H9 (cell line): Measurements from ENCODE around the gene LIPT1. TPM values are rescaled to one million over a fixed set of nuclear protein-coding genes. Genes with fewer than 3 reads are reported as not detected.

ENCODE experiments used
- DNase-seq: peaks from one replicate; pipeline ENCODE4 v3.0.0-alpha.2; 2017
- H2AFZ ChIP-seq: one replicate; pipeline ENCODE4 v1.6.1; 2013; ENCODE audit warnings: mild to moderate bottlenecking, low read length, control low read depth, moderate library complexity
- H2AK5ac ChIP-seq: 2 replicates; pipeline ENCODE4 v1.6.1; 2013; ENCODE audit warnings: low read length, control low read depth, mixed read lengths; ENCODE audit not compliant: insufficient read length
- H2BK120ac ChIP-seq: one replicate; pipeline ENCODE4 v1.6.1; 2013; ENCODE audit warnings: low read depth, mild to moderate bottlenecking, low read length, control low read depth, inconsistent platforms; ENCODE audit not compliant: poor library complexity, severe bottlenecking
- H2BK12ac ChIP-seq: 2 replicates; pipeline ENCODE4 v1.6.1; 2013; ENCODE audit warnings: low read length, control low read depth, mixed read lengths, low read depth; ENCODE audit not compliant: insufficient read length
- H2BK15ac ChIP-seq: 2 replicates; pipeline ENCODE4 v1.6.1; 2013; ENCODE audit warnings: low read depth, low read length, control low read depth
- H2BK20ac ChIP-seq: one replicate; pipeline ENCODE4 v1.6.1; 2013; ENCODE audit warnings: low read depth, mild to moderate bottlenecking, low read length, control low read depth, inconsistent platforms; ENCODE audit not compliant: poor library complexity, severe bottlenecking
- H2BK5ac ChIP-seq: 2 replicates; pipeline ENCODE4 v1.6.1; 2013; ENCODE audit warnings: low read length, control low read depth, mixed read lengths; ENCODE audit not compliant: insufficient read length
- H3K14ac ChIP-seq: 2 replicates; pipeline ENCODE4 v1.6.1; 2013; ENCODE audit warnings: low read length, control low read depth; ENCODE audit not compliant: insufficient read depth
- H3K18ac ChIP-seq: 2 replicates; pipeline ENCODE4 v1.6.1; 2013; ENCODE audit warnings: low read depth, mild to moderate bottlenecking, mixed read lengths, low read length, control low read depth; ENCODE audit not compliant: insufficient read length
- H3K23ac ChIP-seq: 2 replicates; pipeline ENCODE4 v1.6.1; 2013; ENCODE audit warnings: low read length, control low read depth, mixed read lengths, low read depth; ENCODE audit not compliant: insufficient read length
- H3K23me2 ChIP-seq: 2 replicates; pipeline ENCODE4 v1.6.1; 2013; ENCODE audit warnings: low read depth, mild to moderate bottlenecking, mixed read lengths, low read length, control low read depth; ENCODE audit not compliant: insufficient read length, poor library complexity, severe bottlenecking
- H3K27ac ChIP-seq: 2 replicates; pipeline ENCODE4 v1.5.1; 2013; ENCODE audit warnings: low read length, control low read depth, mixed read lengths, low read depth; ENCODE audit not compliant: insufficient read length
- H3K27me3 ChIP-seq: 2 replicates; pipeline ENCODE4 v1.6.1; 2013; ENCODE audit warnings: low read length, control low read depth, inconsistent platforms; ENCODE audit not compliant: insufficient read depth
- H3K4ac ChIP-seq: 2 replicates; pipeline ENCODE4 v1.6.1; 2013; ENCODE audit warnings: low read depth, mild to moderate bottlenecking, control low read depth, inconsistent platforms, low read length, moderate library complexity
- H3K4me1 ChIP-seq: 2 replicates; pipeline ENCODE4 v1.6.1; 2013; ENCODE audit warnings: low read length, control low read depth, inconsistent platforms; ENCODE audit not compliant: insufficient read depth
- H3K4me2 ChIP-seq: 2 replicates; pipeline ENCODE4 v1.6.1; 2013; ENCODE audit warnings: low read length, control low read depth, mixed read lengths; ENCODE audit not compliant: insufficient read length, insufficient read depth
- H3K56ac ChIP-seq: 2 replicates; pipeline ENCODE4 v1.6.1; 2013; ENCODE audit warnings: low read depth, mild to moderate bottlenecking, mixed read lengths, low read length, control low read depth; ENCODE audit not compliant: insufficient read length
- H3K79me1 ChIP-seq: 2 replicates; pipeline ENCODE4 v1.6.1; 2013; ENCODE audit warnings: low read depth, mild to moderate bottlenecking, moderate library complexity, low read length, control low read depth, inconsistent platforms; ENCODE audit not compliant: insufficient read depth, poor library complexity, severe bottlenecking
- H3K79me2 ChIP-seq: 2 replicates; pipeline ENCODE4 v1.6.1; 2013; ENCODE audit warnings: low read length, control low read depth, inconsistent platforms; ENCODE audit not compliant: insufficient read depth
- H3K9ac ChIP-seq: 2 replicates; pipeline ENCODE4 v1.6.1; 2013; ENCODE audit warnings: low read length, control low read depth, mixed read lengths; ENCODE audit not compliant: insufficient read length; ENCODE audit errors: extremely low read depth
- H3K9me3 ChIP-seq: one replicate; pipeline ENCODE4 v1.6.1; 2013; ENCODE audit warnings: low read depth, low read length, inconsistent platforms; ENCODE audit not compliant: control insufficient read depth
- H3T11ph ChIP-seq: one replicate; pipeline ENCODE4 v1.6.1; 2013; ENCODE audit warnings: mild to moderate bottlenecking, low read length, control low read depth, inconsistent platforms
- H4K20me1 ChIP-seq: one replicate; pipeline ENCODE4 v1.6.1; 2013; ENCODE audit not compliant: control insufficient read depth, insufficient read length, insufficient read depth
- H4K5ac ChIP-seq: 2 replicates; pipeline ENCODE4 v1.6.1; 2013; ENCODE audit warnings: low read depth, mild to moderate bottlenecking, mixed read lengths, low read length, control low read depth; ENCODE audit not compliant: insufficient read length
- H4K8ac ChIP-seq: replicated peaks from 2 replicates; pipeline ENCODE4 v1.6.1; 2013; ENCODE audit warnings: low read length, control low read depth, mixed read lengths, low read depth; ENCODE audit not compliant: insufficient read length
- H4K91ac ChIP-seq: 2 replicates; pipeline ENCODE4 v1.6.1; 2013; ENCODE audit warnings: low read depth, mild to moderate bottlenecking, moderate library complexity, mixed read lengths, low read length, control low read depth; ENCODE audit not compliant: insufficient read length
- H3K27ac Mint-ChIP-seq, 3 experiments: 2 replicates in 2 of 3; 3 replicates in 1 of 3; pipeline ENCODE4 v1.8.0; 2020 to 2021; ENCODE audit warnings: mixed read lengths in 3 of 3, mild to moderate bottlenecking in 1 of 3, moderate library complexity in 1 of 3
- H3K27me3 Mint-ChIP-seq: 2 replicates; pipeline ENCODE4 v1.8.0; 2021; ENCODE audit warnings: low read depth, mild to moderate bottlenecking, moderate library complexity, mixed read lengths
- H3K36me3 Mint-ChIP-seq, 3 experiments: 2 replicates in 2 of 3; 3 replicates in 1 of 3; pipeline ENCODE4 v1.8.0; 2020 to 2021; ENCODE audit warnings: low read depth in 3 of 3, mixed read lengths in 3 of 3; ENCODE audit not compliant: insufficient read depth in 1 of 3
- H3K4me1 Mint-ChIP-seq, 2 experiments: 2 replicates each; pipeline ENCODE4 v1.8.0; 2020; ENCODE audit warnings: mixed read lengths in 2 of 2
- H3K4me3 Mint-ChIP-seq, 2 experiments: 2 replicates in 1 of 2; 3 replicates in 1 of 2; pipeline ENCODE4 v1.8.0; 2020 to 2021; ENCODE audit warnings: mild to moderate bottlenecking in 2 of 2, mixed read lengths in 2 of 2, moderate library complexity in 1 of 2
- H3K9me3 Mint-ChIP-seq, 2 experiments: 2 replicates in 1 of 2; 3 replicates in 1 of 2; pipeline ENCODE4 v1.8.0; 2020; ENCODE audit warnings: mild to moderate bottlenecking in 2 of 2, mixed read lengths in 2 of 2, moderate library complexity in 1 of 2
- WGBS: extraction: QIAGEN DNeasy Blood & Tissue Kit; methylation state at CpG from one replicate; pipeline ENCODE4 v1.1.7; 2013; ENCODE audit warnings: missing lambda C conversion rate, low lambda C conversion rate, mixed read lengths; ENCODE audit not compliant: insufficient read length; ENCODE audit errors: extremely low coverage; 5-methylcytosine and 5-hydroxymethylcytosine counted together
- total RNA-seq: library from RNA; stranded (reverse); gene quantifications from 2 replicates; pipeline ENCODE4 v1.2.1, GENCODE V29; 2021
- TF ChIP-seq, protein P1 (sequence below): fragments of 200-600 bp; sonication (generic); conservative IDR thresholded peaks from 3 replicates; pipeline ENCODE4 v1.8.0; 2021; ENCODE audit warnings: antibody characterized with exemption, mild to moderate bottlenecking

Gene LIPT1
- total RNA-seq, 1 experiment from 2014 or later, result 6.4 TPM

- peaks cover 27 to 41% (median 31%) of the 10 kb centered on the region in 3 experiments for H3K36me3 Mint-ChIP-seq
- H4K20me1 ChIP-seq, result no peaks in the 10 kb centered on the region
- H3K4me2 ChIP-seq, result no peak overlapping the region
- H3K9ac ChIP-seq, result no peak overlapping the region
- H4K91ac ChIP-seq, result no peak overlapping the region
- no peak overlapping the region for H3K27ac ChIP-seq
- no peak overlapping the region for H2BK120ac ChIP-seq
- H2BK12ac ChIP-seq, result no peak overlapping the region
- H3K4me1 ChIP-seq, result no peaks in the 10 kb centered on the region
- H3T11ph ChIP-seq, result no peak overlapping the region
- H4K8ac ChIP-seq, result no peak overlapping the region
- H3K27ac Mint-ChIP-seq, result no peak overlapping the region
- no peak overlapping the region for H4K5ac ChIP-seq
- H3K14ac ChIP-seq, result no peak overlapping the region
- H2BK5ac ChIP-seq, result no peak overlapping the region
- no peaks in the 10 kb centered on the region for H3K79me2 ChIP-seq
- DNase-seq, result no peak
- WGBS, result no CpG with 5 or more reads among the region's 4 CpGs
- no peak overlapping the region for H3K18ac ChIP-seq
- no peak overlapping the region for H2BK15ac ChIP-seq
- TF ChIP-seq, protein P1, sequence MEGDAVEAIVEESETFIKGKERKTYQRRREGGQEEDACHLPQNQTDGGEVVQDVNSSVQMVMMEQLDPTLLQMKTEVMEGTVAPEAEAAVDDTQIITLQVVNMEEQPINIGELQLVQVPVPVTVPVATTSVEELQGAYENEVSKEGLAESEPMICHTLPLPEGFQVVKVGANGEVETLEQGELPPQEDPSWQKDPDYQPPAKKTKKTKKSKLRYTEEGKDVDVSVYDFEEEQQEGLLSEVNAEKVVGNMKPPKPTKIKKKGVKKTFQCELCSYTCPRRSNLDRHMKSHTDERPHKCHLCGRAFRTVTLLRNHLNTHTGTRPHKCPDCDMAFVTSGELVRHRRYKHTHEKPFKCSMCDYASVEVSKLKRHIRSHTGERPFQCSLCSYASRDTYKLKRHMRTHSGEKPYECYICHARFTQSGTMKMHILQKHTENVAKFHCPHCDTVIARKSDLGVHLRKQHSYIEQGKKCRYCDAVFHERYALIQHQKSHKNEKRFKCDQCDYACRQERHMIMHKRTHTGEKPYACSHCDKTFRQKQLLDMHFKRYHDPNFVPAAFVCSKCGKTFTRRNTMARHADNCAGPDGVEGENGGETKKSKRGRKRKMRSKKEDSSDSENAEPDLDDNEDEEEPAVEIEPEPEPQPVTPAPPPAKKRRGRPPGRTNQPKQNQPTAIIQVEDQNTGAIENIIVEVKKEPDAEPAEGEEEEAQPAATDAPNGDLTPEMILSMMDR, result no peak
- H3K79me1 ChIP-seq, result no peaks in the 10 kb centered on the region
- no peak overlapping the region for H3K56ac ChIP-seq
- H3K4me1 Mint-ChIP-seq, result peaks cover 11 to 13% of the 10 kb centered on the region in 2 experiments
- H3K23ac ChIP-seq, result no peak overlapping the region
- H3K4me3 Mint-ChIP-seq, result no peak overlapping the region
- H3K27me3 Mint-ChIP-seq, result peaks cover 14% of the 10 kb centered on the region
- H2AFZ ChIP-seq, result no peak overlapping the region
- peaks cover 9% of the 10 kb centered on the region for H3K9me3 ChIP-seq
- peaks cover 4% of the 10 kb centered on the region for H3K23me2 ChIP-seq
- no peaks in the 10 kb centered on the region for H3K27me3 ChIP-seq
- no peak overlapping the region for H2AK5ac ChIP-seq
- H3K4ac ChIP-seq, result no peak overlapping the region
- no peak overlapping the region for H2BK20ac ChIP-seq
- peaks cover 28 to 39% of the 10 kb centered on the region in 2 experiments for H3K9me3 Mint-ChIP-seq
These were observed 15.8 kb upstream of the LIPT1 start for GRCh38 chr2:99139003-99139402.
